ENCODE results near the gene NLGN3.

The NLGN3 gene

DNA sequence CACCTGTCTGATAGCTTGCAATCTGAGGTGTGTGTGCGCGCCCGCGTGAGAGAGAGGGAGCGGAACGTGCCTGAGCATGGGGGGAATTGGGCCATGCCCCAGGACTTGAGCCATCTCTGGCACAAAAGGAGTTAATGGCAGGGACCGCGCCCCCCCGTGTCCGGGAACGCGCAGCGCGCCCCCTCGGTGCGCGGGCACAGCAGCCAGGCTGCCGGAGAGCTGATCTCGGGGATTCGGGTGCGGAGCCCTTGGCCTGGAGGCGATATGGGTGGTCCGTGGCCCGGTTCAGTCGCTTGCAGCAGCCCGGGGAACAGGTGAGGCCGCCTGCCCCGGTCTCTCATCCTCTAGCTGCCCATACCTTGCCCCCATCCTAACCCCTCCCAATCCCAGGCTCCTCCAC, at the start of gene NLGN3:
Gene NLGN3 (plus strand): TSS at position 191 of the 400 bp plus-strand sequence. CDS start 2,909 bp downstream, outside the sequence.
- no peaks in the 10 kb centered on the region for H3K36me3 ChIP-seq (ENCODE audit: insufficient read depth, low read length)
- H3K9me3 ChIP-seq (ENCODE audit: control insufficient read depth, insufficient read depth, low read length): no peaks in the 10 kb centered on the region
- H3K4me1 ChIP-seq (ENCODE audit: insufficient read depth, low read length): peaks cover 25% of the 10 kb centered on the region
- H3K9ac ChIP-seq (ENCODE audit: low read depth, low read length): peak within 1 kb of the TSS; percentile 59

DNA sequence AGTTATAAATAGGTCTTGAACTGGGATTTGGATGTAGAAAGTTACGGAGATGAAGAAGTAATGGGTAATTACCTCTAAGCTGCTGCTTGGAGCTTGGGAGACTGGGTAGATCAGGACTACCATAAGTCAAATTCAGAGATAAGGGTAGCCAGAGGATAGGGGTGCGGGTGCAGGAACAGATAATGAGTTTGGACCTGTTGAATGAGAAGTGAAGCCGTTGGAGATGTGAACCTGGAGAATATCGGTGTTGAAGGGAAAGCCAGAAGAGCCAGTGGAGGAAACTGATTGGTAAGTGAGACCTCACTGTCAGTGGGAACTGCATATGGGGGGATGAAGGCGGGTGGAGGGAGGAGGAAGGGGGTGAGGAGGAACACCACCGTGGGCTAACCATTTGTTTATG, 49.6 kb upstream of the NLGN3 start:
- H3K9me3 ChIP-seq (ENCODE audit: control insufficient read depth, insufficient read depth, low read length): no peaks in the 10 kb centered on the region
- H3K4me1 ChIP-seq (ENCODE audit: insufficient read depth, low read length): peaks cover 16% of the 10 kb centered on the region
- H3K36me3 ChIP-seq (ENCODE audit: insufficient read depth, low read length): no peaks in the 10 kb centered on the region
- peak overlapping the region; percentile 72 for H3K9ac ChIP-seq (ENCODE audit: low read depth, low read length)

DNA sequence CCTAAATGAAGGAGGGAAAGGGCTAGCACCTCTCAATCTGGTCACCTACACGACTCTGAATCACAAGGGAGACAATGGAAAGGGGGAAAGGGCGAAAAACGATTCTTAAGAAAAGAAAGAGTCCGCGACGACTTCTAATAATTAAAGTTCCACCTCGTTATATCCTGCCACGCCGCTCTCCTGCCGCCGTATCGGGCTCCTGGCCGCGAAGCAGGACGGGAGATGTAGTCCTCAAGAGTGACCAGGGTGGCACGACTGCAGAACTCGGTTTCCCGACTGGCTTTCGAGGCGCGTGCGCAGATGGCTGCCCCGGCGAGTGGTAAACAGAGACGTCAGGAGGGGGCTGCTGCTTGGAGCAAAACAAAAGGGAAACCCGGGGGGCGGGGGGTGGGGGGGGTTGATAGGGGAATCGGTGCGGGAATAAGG, 49.1 kb upstream of the NLGN3 start, which contains the start of gene FOXO4:
Gene FOXO4 (plus strand): TSS at position 297 of the 426 bp plus-strand sequence. CDS start 678 bp downstream, outside the sequence.
- peak within 1 kb of the TSS; percentile 72 for H3K9ac ChIP-seq (ENCODE audit: low read depth, low read length)
- peaks cover 16% of the 10 kb centered on the region for H3K4me1 ChIP-seq (ENCODE audit: insufficient read depth, low read length)
- H3K36me3 ChIP-seq (ENCODE audit: insufficient read depth, low read length): no peaks in the 10 kb centered on the region
- no peaks in the 10 kb centered on the region for H3K9me3 ChIP-seq (ENCODE audit: control insufficient read depth, insufficient read depth, low read length)

GRCh38 chrX:71095981-71096759, 48.5 kb upstream of the NLGN3 start:
- H3K9me3 ChIP-seq (ENCODE audit: control insufficient read depth, insufficient read depth, low read length): no peaks in the 10 kb centered on the region
- H3K9ac ChIP-seq (ENCODE audit: low read depth, low read length): peak overlapping the region; percentile 60
- H3K4me1 ChIP-seq (ENCODE audit: insufficient read depth, low read length): peaks cover 20% of the 10 kb centered on the region
- no peaks in the 10 kb centered on the region for H3K36me3 ChIP-seq (ENCODE audit: insufficient read depth, low read length)

DNA sequence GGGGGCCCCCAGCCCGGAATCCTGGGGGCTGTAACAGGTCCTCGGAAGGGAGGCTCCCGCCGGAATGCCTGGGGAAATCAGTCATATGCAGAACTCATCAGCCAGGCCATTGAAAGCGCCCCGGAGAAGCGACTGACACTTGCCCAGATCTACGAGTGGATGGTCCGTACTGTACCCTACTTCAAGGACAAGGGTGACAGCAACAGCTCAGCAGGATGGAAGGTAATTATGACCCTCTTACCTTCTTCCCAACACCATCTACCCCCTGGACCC, 47.9 kb upstream of the NLGN3 start:
- Histone ChIP-seq H3K9me3 (ENCODE audit: control insufficient read depth, insufficient read depth, low read length) (no peaks in the 10 kb centered on the region), H3K36me3 (ENCODE audit: insufficient read depth, low read length) (no peaks in the 10 kb centered on the region), H3K9ac (ENCODE audit: low read depth, low read length) (peak overlapping the region; percentile 60), H3K4me1 (ENCODE audit: insufficient read depth, low read length) (peaks cover 25% of the 10 kb centered on the region)

- Histone ChIP-seq H3K9ac (ENCODE audit: low read depth, low read length) (no peak overlapping the region), H3K36me3 (ENCODE audit: insufficient read depth, low read length) (no peaks in the 10 kb centered on the region), H3K4me1 (ENCODE audit: insufficient read depth, low read length) (peaks cover 36% of the 10 kb centered on the region), H3K9me3 (ENCODE audit: control insufficient read depth, insufficient read depth, low read length) (no peaks in the 10 kb centered on the region)
These were observed 46.3 kb upstream of the NLGN3 start for GRCh38 chrX:71098302-71098701.

DNA sequence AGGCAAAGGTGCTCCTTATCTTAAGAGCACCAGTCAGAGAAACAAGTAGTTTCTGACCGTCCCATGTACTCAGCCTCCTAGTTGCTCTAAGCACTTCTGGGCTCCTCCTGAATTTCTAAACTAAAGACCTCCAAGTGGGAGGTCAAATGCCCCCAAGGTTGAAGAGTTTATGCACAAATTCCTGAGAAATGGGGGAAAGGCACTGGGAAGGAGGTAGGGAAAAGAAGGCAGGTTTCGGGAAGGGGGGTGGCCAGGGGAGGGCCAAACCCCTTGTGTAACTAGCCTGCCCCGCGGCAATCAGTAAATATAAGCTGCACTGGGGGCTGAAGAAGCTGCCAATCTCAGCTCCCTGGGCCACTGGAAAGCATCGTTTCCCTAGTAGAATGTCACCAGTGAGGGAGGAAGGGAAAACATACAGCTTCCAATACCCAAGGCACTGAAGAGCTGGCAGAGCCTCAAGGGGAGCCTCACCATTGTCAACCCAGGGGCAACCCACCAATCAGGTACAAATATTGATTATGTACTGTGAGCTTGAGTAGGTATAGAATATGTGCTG, 45.6 kb upstream of the NLGN3 start:
- H3K9ac ChIP-seq (ENCODE audit: low read depth, low read length): peak overlapping the region; percentile 22; the same call in 1 of the 2 replicates
- no peaks in the 10 kb centered on the region for H3K9me3 ChIP-seq (ENCODE audit: control insufficient read depth, insufficient read depth, low read length)
- peaks cover 37% of the 10 kb centered on the region for H3K4me1 ChIP-seq (ENCODE audit: insufficient read depth, low read length)
- H3K36me3 ChIP-seq (ENCODE audit: insufficient read depth, low read length): no peaks in the 10 kb centered on the region

DNA sequence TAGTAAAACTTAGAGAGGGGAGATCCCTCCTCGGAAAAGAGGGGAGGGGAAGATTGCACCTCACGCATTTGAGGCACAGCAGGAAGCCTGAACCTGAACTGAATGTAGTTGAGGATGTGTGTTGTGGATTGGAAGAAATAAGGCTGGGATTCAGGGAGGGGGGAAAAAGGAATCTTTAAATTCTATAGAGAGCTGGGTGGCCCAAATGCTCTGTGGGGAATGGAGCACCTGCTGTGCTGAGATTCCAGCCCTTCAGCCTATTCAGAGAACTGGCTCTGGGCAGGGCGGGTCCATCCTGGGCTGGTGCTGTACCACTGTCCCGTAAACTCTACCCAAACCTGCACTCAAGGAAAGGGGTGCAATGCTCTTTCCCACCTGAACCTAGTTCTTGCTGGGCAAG, 44.9 kb upstream of the NLGN3 start:
- peak overlapping the region; percentile 22; the same call in 1 of the 2 replicates for H3K9ac ChIP-seq (ENCODE audit: low read depth, low read length)
- H3K4me1 ChIP-seq (ENCODE audit: insufficient read depth, low read length): peaks cover 43% of the 10 kb centered on the region
- H3K36me3 ChIP-seq (ENCODE audit: insufficient read depth, low read length): no peaks in the 10 kb centered on the region
- H3K9me3 ChIP-seq (ENCODE audit: control insufficient read depth, insufficient read depth, low read length): no peaks in the 10 kb centered on the region

- Histone ChIP-seq H3K9me3 (ENCODE audit: control insufficient read depth, insufficient read depth, low read length) (no peaks in the 10 kb centered on the region), H3K4me1 (ENCODE audit: insufficient read depth, low read length) (peaks cover 43% of the 10 kb centered on the region), H3K9ac (ENCODE audit: low read depth, low read length) (peak overlapping the region; percentile 11; the same call in 1 of the 2 replicates), H3K36me3 (ENCODE audit: insufficient read depth, low read length) (no peaks in the 10 kb centered on the region)
These were observed 43.8 kb upstream of the NLGN3 start for GRCh38 chrX:71100581-71101505.

- Histone ChIP-seq H3K9ac (ENCODE audit: low read depth, low read length) (no peak overlapping the region), H3K9me3 (ENCODE audit: control insufficient read depth, insufficient read depth, low read length) (no peaks in the 10 kb centered on the region), H3K36me3 (ENCODE audit: insufficient read depth, low read length) (no peaks in the 10 kb centered on the region), H3K4me1 (ENCODE audit: insufficient read depth, low read length) (peaks cover 42% of the 10 kb centered on the region)
These were observed 42.3 kb upstream of the NLGN3 start for GRCh38 chrX:71102292-71102691.

- Histone ChIP-seq H3K9ac (ENCODE audit: low read depth, low read length) (peak overlapping the region; percentile 58), H3K36me3 (ENCODE audit: insufficient read depth, low read length) (no peaks in the 10 kb centered on the region), H3K9me3 (ENCODE audit: control insufficient read depth, insufficient read depth, low read length) (no peaks in the 10 kb centered on the region), H3K4me1 (ENCODE audit: insufficient read depth, low read length) (peaks cover 38% of the 10 kb centered on the region)
These were observed 41.3 kb upstream of the NLGN3 start for GRCh38 chrX:71103110-71103983.

GRCh38 chrX:71105628-71106027, 39.0 kb upstream of the NLGN3 start:
- no peaks in the 10 kb centered on the region for H3K36me3 ChIP-seq (ENCODE audit: insufficient read depth, low read length)
- H3K9ac ChIP-seq (ENCODE audit: low read depth, low read length): no peak overlapping the region
- no peaks in the 10 kb centered on the region for H3K9me3 ChIP-seq (ENCODE audit: control insufficient read depth, insufficient read depth, low read length)
- H3K4me1 ChIP-seq (ENCODE audit: insufficient read depth, low read length): peaks cover 27% of the 10 kb centered on the region

GRCh38 chrX:71106427-71106826, 38.2 kb upstream of the NLGN3 start, which contains the start of gene CXorf65:
Gene CXorf65, minus strand, starts transcription at chrX:71106740. Its CDS starts 184 bp downstream, at chrX:71106556.
- no peaks in the 10 kb centered on the region for H3K9me3 ChIP-seq (ENCODE audit: control insufficient read depth, insufficient read depth, low read length)
- peaks cover 21% of the 10 kb centered on the region for H3K4me1 ChIP-seq (ENCODE audit: insufficient read depth, low read length)
- H3K9ac ChIP-seq (ENCODE audit: low read depth, low read length): no peak within 1 kb of the TSS
- no peaks in the 10 kb centered on the region for H3K36me3 ChIP-seq (ENCODE audit: insufficient read depth, low read length)
